Measurements from ENCODE around the gene CHRM4. TPM values are rescaled to one million over a fixed set of nuclear protein-coding genes. Genes with fewer than 3 reads are reported as not detected.

The CHRM4 gene
- total RNA-seq, 2 donors from 2014 or later = 0.42 to 0.49 TPM

DNA sequence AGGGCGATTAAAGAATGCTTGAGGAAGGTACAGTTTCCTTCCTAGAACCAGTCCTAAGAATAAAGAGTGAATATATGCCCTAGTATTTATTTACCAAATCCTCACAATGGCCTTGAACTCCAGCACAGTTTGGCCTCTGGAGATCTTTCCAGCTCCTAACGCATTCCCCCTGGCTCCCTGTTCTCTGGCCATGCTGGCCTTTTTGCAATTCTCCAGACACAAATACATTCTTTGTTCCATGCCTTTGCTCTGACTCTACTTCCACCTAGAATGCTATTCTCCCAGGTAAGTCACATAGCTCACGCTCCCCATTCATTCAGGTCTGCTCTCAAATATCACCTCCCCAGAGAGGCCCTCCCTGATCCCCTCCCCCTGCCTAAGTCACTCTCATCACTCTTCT is 48.1 kb downstream of the CHRM4 start:
- Histone ChIP-seq H3K36me3 (no peaks in the 10 kb centered on the region), H3K9ac (ENCODE audit: low read depth in 2 of 2, low read length in 2 of 2) (no peak overlapping the region), H3K4me1 (no peaks in the 10 kb centered on the region), H3K27me3 (no peaks in the 10 kb centered on the region), H3K27ac (no peak overlapping the region), H3K9me3 (no peaks in the 10 kb centered on the region), H3K4me3 (no peak overlapping the region)
- intact Hi-C loops (cut with DNase I) = no loop called here
- no peak for DNase-seq
- TF ChIP-seq, protein P1, sequence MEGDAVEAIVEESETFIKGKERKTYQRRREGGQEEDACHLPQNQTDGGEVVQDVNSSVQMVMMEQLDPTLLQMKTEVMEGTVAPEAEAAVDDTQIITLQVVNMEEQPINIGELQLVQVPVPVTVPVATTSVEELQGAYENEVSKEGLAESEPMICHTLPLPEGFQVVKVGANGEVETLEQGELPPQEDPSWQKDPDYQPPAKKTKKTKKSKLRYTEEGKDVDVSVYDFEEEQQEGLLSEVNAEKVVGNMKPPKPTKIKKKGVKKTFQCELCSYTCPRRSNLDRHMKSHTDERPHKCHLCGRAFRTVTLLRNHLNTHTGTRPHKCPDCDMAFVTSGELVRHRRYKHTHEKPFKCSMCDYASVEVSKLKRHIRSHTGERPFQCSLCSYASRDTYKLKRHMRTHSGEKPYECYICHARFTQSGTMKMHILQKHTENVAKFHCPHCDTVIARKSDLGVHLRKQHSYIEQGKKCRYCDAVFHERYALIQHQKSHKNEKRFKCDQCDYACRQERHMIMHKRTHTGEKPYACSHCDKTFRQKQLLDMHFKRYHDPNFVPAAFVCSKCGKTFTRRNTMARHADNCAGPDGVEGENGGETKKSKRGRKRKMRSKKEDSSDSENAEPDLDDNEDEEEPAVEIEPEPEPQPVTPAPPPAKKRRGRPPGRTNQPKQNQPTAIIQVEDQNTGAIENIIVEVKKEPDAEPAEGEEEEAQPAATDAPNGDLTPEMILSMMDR (IDR thresholded peaks at IDR 0.05) = no peak

DNA sequence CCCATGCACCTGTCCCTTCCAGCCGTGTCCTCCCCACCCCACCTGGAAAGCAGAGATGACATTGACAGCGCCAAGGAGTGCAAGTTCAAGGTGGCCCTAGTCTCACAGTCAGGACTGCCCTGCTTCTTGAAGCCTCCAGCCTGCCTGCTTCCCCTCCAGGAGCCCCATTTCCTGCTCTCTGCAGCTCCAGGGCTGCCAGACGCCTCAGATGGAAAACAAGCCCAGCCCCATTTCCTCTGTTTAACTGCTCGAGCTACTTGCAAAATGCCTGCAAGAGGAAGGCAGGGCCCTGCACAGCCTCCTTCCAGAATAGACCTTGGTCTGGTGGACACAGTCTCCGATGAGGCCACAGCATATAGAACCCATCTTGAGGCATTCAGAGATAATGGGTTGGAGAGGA is 49.3 kb downstream of the CHRM4 start:
- no peaks in the 10 kb centered on the region for H3K4me1 ChIP-seq
- peak overlapping the region in 1 of 2 donors; percentile 14 for H3K9ac ChIP-seq (ENCODE audit: low read depth in 2 of 2, low read length in 2 of 2)
- no peak overlapping the region for H3K27ac ChIP-seq
- TF ChIP-seq, protein P1 (IDR thresholded peaks at IDR 0.05) = no peak
- H3K27me3 ChIP-seq = no peaks in the 10 kb centered on the region
- no peaks in the 10 kb centered on the region for H3K36me3 ChIP-seq
- no peak overlapping the region for H3K4me3 ChIP-seq
- no peak for DNase-seq
- intact Hi-C loops (cut with DNase I) = no loop called here
- no peaks in the 10 kb centered on the region for H3K9me3 ChIP-seq

DNA sequence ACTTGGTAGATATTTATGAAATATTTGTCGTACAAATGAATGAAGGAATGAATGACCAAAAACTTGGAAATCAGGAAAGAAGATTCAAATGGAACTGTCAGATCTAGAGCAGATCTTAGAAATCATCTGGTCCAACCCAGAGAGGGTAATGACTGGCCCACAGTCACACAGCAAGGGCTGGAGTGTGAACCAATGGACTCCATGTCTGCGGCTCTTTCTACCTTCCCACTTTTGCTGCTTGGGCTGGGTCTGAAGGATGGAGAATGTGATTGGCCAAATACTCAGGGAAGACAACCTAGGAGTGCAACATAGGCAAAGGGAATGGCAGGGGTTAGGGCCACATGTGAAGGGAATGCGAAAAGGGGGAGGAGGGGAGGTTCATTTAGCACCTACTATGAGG is 50.1 kb downstream of the CHRM4 start:
- no peak overlapping the region for H3K9ac ChIP-seq (ENCODE audit: low read depth in 2 of 2, low read length in 2 of 2)
- H3K27ac ChIP-seq = no peak overlapping the region
- intact Hi-C loops (cut with DNase I) = no loop called here
- no peaks in the 10 kb centered on the region for H3K27me3 ChIP-seq
- no peak overlapping the region for H3K4me3 ChIP-seq
- no peaks in the 10 kb centered on the region for H3K9me3 ChIP-seq
- DNase-seq = no peak
- no peaks in the 10 kb centered on the region for H3K4me1 ChIP-seq
- TF ChIP-seq, protein P1 (IDR thresholded peaks at IDR 0.05) = no peak
- H3K36me3 ChIP-seq = no peaks in the 10 kb centered on the region

DNA sequence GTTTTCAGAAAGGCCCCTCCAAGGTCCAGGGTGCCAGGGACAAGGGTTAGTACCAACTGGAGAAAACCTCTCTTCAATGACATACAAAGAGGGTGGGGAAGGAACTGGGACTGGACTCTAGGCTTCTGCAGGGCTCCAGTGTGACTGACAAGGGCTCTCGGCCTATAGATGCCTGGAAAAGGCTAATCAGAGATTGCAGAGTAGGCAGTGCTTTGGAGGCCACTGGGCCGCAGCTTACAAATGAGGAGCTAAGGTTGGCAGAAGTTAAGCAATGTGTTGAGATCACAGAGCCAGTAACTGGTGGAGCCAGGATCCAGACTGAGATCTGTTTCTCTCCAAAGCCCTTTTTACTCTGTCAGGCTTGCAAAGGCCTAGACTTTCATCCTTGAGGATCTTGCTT is 51.8 kb downstream of the CHRM4 start:
- H3K4me1 ChIP-seq = no peaks in the 10 kb centered on the region
- no peak overlapping the region for H3K9ac ChIP-seq (ENCODE audit: low read depth in 2 of 2, low read length in 2 of 2)

DNA sequence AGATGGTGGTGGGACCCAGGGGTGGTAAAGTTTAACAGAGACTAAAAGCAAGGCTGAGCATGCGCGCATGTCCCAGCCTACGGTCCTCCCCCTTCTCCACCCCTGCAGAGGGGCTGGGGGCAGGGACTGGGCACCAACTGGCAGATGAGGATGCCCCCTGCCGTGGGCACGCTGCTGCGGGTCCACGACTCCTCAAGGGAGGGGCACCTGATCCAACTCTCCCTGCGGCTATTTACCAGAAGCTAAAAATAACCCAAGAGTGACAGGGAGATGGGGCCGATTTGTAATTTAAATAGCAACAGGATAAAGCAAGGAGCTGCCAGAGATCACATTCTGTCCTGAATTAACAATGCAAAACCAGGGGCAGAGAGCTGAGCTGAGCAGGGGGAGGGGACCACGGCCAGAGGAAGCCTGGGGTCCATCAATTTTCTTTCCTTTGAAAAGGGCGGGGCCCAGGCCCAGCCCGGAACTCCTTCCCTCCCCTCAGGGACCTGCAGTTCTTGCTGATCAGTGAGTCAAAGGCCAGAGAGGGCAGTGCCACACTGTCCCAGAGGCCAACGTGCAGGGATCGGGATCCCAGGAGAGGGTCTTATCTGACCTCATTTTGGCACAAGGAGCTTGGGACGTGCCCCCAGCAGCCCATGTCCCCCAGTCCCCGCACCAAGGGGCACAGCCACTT is 52.4 kb downstream of the CHRM4 start:
- no peaks in the 10 kb centered on the region for H3K4me1 ChIP-seq
- H3K9ac ChIP-seq (ENCODE audit: low read depth in 2 of 2, low read length in 2 of 2) = no peak overlapping the region
- intact Hi-C loops (cut with DNase I) = no loop called here
- DNase-seq = no peak
- H3K27me3 ChIP-seq = peaks cover 2% of the 10 kb centered on the region
- no peaks in the 10 kb centered on the region for H3K36me3 ChIP-seq
- H3K9me3 ChIP-seq = no peaks in the 10 kb centered on the region
- H3K27ac ChIP-seq = no peak overlapping the region
- no peak overlapping the region for H3K4me3 ChIP-seq
- TF ChIP-seq, protein P1 (IDR thresholded peaks at IDR 0.05) = no peak

More for the DNA sequence above, 51.8 kb downstream of the CHRM4 start:
- DNase-seq = no peak
- intact Hi-C loops (cut with DNase I) = no loop called here
- no peaks in the 10 kb centered on the region for H3K36me3 ChIP-seq
- no peak overlapping the region for H3K27ac ChIP-seq
- TF ChIP-seq, protein P1 (IDR thresholded peaks at IDR 0.05) = no peak
- H3K27me3 ChIP-seq = no peaks in the 10 kb centered on the region
- no peaks in the 10 kb centered on the region for H3K9me3 ChIP-seq
- no peak overlapping the region for H3K4me3 ChIP-seq

Measured in colonic mucosa (tissue), 4 donors.